GM12872 (cell line): ENCODE measurements around the gene ADGRE1.

Experiments used
- TF ChIP-seq, protein P1 (sequence below): IDR thresholded peaks from 3 replicates; pipeline ENCODE4 v1.5.1; 2011; ENCODE audit warnings: low read depth, mild to moderate bottlenecking, low read length, moderate library complexity; ENCODE audit not compliant: insufficient read depth

Gene ADGRE1, protein sequence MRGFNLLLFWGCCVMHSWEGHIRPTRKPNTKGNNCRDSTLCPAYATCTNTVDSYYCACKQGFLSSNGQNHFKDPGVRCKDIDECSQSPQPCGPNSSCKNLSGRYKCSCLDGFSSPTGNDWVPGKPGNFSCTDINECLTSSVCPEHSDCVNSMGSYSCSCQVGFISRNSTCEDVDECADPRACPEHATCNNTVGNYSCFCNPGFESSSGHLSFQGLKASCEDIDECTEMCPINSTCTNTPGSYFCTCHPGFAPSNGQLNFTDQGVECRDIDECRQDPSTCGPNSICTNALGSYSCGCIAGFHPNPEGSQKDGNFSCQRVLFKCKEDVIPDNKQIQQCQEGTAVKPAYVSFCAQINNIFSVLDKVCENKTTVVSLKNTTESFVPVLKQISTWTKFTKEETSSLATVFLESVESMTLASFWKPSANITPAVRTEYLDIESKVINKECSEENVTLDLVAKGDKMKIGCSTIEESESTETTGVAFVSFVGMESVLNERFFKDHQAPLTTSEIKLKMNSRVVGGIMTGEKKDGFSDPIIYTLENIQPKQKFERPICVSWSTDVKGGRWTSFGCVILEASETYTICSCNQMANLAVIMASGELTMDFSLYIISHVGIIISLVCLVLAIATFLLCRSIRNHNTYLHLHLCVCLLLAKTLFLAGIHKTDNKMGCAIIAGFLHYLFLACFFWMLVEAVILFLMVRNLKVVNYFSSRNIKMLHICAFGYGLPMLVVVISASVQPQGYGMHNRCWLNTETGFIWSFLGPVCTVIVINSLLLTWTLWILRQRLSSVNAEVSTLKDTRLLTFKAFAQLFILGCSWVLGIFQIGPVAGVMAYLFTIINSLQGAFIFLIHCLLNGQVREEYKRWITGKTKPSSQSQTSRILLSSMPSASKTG

DNA sequence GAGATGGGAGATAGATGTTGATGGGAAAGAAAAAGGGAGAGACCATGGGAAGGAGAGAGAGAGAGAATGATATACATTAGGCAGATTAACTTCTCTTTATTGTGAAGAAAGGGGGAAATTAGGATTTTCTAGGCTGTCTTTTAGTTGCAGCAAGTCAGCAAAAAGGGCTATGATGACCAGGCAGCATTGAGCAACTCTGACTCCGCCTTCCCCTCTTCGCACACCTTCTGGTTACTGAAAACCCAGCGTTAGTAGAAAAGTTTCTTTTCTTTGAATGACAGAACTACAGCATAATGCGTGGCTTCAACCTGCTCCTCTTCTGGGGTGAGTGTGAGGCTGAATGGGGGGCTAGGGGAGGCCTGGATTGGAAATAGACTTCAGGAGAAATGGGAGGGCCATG, at the start of gene ADGRE1:
Gene ADGRE1 (plus strand): TSS at position 264 of the 400 bp plus-strand sequence. CDS start 30 bp downstream, at position 294.
- TF ChIP-seq, protein P1, sequence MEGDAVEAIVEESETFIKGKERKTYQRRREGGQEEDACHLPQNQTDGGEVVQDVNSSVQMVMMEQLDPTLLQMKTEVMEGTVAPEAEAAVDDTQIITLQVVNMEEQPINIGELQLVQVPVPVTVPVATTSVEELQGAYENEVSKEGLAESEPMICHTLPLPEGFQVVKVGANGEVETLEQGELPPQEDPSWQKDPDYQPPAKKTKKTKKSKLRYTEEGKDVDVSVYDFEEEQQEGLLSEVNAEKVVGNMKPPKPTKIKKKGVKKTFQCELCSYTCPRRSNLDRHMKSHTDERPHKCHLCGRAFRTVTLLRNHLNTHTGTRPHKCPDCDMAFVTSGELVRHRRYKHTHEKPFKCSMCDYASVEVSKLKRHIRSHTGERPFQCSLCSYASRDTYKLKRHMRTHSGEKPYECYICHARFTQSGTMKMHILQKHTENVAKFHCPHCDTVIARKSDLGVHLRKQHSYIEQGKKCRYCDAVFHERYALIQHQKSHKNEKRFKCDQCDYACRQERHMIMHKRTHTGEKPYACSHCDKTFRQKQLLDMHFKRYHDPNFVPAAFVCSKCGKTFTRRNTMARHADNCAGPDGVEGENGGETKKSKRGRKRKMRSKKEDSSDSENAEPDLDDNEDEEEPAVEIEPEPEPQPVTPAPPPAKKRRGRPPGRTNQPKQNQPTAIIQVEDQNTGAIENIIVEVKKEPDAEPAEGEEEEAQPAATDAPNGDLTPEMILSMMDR, result no peak

DNA sequence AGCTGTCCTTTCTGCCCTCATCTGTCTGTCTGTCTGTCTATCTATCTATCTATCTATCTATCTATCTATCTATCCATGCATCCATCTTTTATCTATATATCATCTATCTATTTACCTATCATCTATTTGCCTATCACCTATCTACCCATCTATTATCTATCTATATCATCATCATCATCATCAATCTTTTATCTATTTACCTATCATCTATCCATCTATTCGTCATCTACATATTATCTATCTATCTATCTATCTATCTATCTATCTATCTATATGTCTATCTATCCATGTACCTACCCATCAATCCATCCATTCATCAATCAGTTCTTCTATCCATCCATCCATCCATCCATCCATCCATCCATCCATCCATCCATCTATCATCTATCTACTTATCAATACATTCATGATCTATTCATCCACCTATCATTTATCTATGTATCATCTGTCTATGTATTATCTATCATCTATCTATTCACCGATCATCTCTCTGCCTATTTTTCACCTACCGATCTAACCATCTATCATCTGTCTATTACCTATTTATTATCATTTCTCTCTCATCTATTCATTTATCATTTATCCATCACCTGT, 49.2 kb upstream of the ADGRE1 start:
- TF ChIP-seq, protein P1, result no peak

DNA sequence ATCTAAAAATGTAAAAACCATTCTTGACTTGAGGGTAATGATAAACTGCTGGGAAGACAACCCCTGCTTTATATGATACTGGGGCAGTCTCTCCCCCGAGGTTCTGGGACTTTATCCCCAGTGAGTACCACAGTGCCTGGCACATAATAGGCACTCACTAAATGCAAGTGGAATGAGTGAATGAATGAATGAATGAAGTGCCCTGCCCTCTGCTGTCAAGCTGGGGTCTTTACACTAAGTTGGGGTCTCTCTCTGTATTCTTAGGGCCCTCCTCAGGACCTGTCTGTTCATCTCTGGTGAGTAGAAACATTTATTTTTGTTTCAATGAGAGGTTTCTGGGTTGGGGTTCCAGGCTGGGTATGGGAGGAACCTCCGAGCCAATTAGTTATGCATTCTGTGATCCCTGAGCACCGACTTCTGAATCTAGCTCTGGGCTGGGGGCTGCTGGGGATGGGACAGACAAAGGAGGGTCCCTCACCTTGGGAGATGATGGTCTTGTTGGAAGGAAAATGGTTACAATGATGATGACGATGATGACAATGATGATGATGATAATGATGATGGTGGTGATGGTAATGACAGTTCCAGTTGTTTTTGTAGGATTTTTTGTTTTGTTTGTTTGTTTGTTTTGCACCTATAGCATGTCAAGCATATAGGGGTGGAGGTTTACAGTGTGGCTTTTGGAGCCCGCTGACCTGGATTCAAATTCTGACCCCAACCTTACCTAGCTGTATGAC, 44.3 kb upstream of the ADGRE1 start:
- TF ChIP-seq, protein P1, result no peak

DNA sequence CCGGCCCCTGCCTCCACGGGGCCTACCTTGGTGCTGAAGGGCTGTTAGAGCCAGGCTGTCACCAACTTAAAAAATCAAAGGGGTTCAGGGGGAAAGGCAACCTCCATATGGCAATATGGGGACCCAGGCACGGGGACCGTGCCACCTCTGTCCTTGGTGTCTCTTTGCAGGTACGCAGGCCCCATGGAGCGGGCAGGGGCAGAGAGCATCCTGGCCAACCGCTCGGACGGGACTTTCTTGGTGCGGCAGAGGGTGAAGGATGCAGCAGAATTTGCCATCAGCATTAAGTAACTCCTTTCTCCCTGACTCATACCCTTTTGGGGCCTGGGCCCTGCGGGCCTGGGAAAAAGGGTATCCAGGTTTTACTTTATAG, 39.6 kb upstream of the ADGRE1 start:
- TF ChIP-seq, protein P1, result no peak

DNA sequence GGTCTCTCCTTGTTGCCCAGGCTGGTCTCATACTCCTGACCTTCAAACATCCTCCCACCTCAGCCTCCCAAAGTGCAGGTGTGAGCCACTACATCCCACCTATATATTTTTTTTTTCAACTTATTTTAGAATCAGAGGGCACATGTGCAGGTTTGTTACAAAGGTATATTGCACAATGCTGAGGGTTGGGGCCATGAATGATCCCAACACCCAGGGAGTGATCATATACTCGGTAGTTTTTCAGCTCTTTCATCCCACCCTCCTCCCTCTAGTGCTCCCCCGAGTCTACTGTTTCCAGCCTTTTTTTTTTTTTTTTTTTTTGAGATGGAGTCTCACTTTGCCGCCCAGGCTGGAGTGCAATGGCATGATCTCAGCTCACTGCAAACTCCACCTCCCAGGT, 38.4 kb upstream of the ADGRE1 start:
- TF ChIP-seq, protein P1, result no peak

DNA sequence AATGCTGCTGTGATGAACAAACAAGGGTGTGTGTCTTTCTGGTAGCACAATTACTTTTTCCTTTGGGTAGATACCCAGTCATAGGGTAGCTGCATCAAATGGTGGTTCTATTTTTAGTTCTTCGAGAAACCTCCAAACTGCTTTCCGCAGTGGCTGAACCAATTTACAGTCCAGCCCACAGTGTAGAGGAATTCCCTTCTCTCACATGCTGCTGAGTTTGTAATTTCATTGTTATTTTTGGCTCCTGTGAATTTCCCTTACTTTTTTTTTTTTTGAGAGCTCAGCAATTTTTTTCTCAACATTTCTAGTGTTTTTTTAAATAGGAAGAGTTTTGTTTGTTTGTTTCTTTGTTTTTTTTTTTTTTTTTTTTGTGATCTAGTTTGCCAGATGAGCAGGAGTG, 37.5 kb upstream of the ADGRE1 start:
- TF ChIP-seq, protein P1, result no peak
